OCI-LY3 (cell line): ENCODE data around the gene C10orf90.

ENCODE experiments used
- CTCF ChIP-seq: fragments of 200-600, 300-600 bp; sonication (generic); IDR thresholded peaks from 2 replicates; pipeline ENCODE4 v1.5.1; 2014; ENCODE audit warnings: antibody characterized with exemption, low read length, low read depth
- EZH2phosphoT487 ChIP-seq: fragments of 200-600 bp; shearing (Covaris generic); IDR thresholded peaks from 2 replicates; pipeline ENCODE4 v1.6.1; 2018; ENCODE audit warnings: antibody characterized with exemption, mixed run types, low read depth

DNA sequence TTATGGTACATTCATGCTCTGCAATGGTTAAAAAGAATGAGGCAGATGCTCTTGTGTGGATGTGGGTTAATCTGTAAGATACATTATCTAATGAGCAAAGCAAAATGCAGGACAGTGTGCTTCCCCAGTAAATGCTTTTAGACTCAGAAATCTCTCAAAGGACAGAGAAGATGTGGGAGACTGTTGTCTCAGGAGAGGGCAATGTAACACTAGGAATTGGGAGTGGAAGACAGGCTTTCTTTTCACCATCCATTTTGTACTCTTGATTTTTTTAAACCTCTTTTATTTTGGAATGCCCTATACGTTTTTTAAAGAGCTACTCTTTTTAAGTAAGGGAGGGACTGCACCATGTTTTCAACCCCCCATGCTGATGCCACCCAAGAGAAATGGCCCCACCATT, 204.7 kb downstream of the C10orf90 start:
- TF ChIP-seq CTCF (no peak), EZH2phosphoT487 (no peak)
